ENCODE data around the gene SLC15A3.
A peak's percentile ranks its signal among the peaks of the same experiment; 100 is the strongest.

Gene SLC15A3

GRCh38 chr11:60930394-60930793 lies 21.6 kb downstream of the SLC15A3 start:
- DNase-seq (ENCODE audit: low spot score): no peak
- no peak for FAIRE-seq

GRCh38 chr11:60929764-60930163 lies 22.2 kb downstream of the SLC15A3 start:
- no peak for FAIRE-seq
- DNase-seq (ENCODE audit: low spot score): no peak

- no peak for FAIRE-seq
- no peak for DNase-seq (ENCODE audit: low spot score)
Measured at GRCh38 chr11:60928563-60929001, 23.4 kb downstream of the SLC15A3 start.

- FAIRE-seq (no peak), DNase-seq (ENCODE audit: low spot score) (no peak)
Measured at GRCh38 chr11:60927600-60927999, 24.4 kb downstream of the SLC15A3 start.

- FAIRE-seq (no peak), DNase-seq (ENCODE audit: low spot score) (no peak)
Measured at GRCh38 chr11:60927061-60927592, 24.8 kb downstream of the SLC15A3 start.

GRCh38 chr11:60926500-60926899 lies 25.5 kb downstream of the SLC15A3 start:
- FAIRE-seq: no peak
- no peak for DNase-seq (ENCODE audit: low spot score)

- FAIRE-seq: peak; percentile 63
- DNase-seq (ENCODE audit: low spot score): peak; percentile 79
Measured at GRCh38 chr11:60925868-60926267, 26.1 kb downstream of the SLC15A3 start.

GRCh38 chr11:60924906-60925853 lies 26.8 kb downstream of the SLC15A3 start:
- FAIRE-seq (no peak), DNase-seq (ENCODE audit: low spot score) (no peak)

GRCh38 chr11:60924110-60924905 lies 27.7 kb downstream of the SLC15A3 start, which contains the start of gene TMEM132A:
TMEM132A (plus strand) TSS chr11:60924460; CDS start chr11:60924634, 174 bp downstream.
- FAIRE-seq: no peak
- DNase-seq (ENCODE audit: low spot score): peak; percentile 51

- FAIRE-seq: no peak
- no peak for DNase-seq (ENCODE audit: low spot score)
Measured at GRCh38 chr11:60923800-60924109, 28.2 kb downstream of the SLC15A3 start.

- no peak for FAIRE-seq
- no peak for DNase-seq (ENCODE audit: low spot score)
Measured at GRCh38 chr11:60923326-60923725, 28.6 kb downstream of the SLC15A3 start.

- DNase-seq (ENCODE audit: low spot score) (no peak), FAIRE-seq (no peak)
Measured at GRCh38 chr11:60922906-60923305, 29.1 kb downstream of the SLC15A3 start.

- FAIRE-seq: no peak
- no peak for DNase-seq (ENCODE audit: low spot score)
Measured at GRCh38 chr11:60921777-60922335, 30.1 kb downstream of the SLC15A3 start.

- FAIRE-seq (no peak), DNase-seq (ENCODE audit: low spot score) (no peak)
Measured at GRCh38 chr11:60921259-60921658, 30.7 kb downstream of the SLC15A3 start.

- no peak for FAIRE-seq
Measured at GRCh38 chr11:60919956-60920355, 32.0 kb downstream of the SLC15A3 start.

GRCh38 chr11:60919320-60919719 lies 32.7 kb downstream of the SLC15A3 start:
- DNase-seq (ENCODE audit: low spot score) (no peak), FAIRE-seq (no peak)

More at GRCh38 chr11:60919956-60920355, 32.0 kb downstream of the SLC15A3 start:
- no peak for DNase-seq (ENCODE audit: low spot score)

GRCh38 chr11:60918939-60919265 lies 33.1 kb downstream of the SLC15A3 start:
- FAIRE-seq (peak; percentile 47), DNase-seq (ENCODE audit: low spot score) (peak; percentile 79)

- no peak for FAIRE-seq
- no peak for DNase-seq (ENCODE audit: low spot score)
Measured at GRCh38 chr11:60918251-60918938, 33.6 kb downstream of the SLC15A3 start.

GRCh38 chr11:60917267-60917666 lies 34.7 kb downstream of the SLC15A3 start:
- FAIRE-seq (no peak), DNase-seq (ENCODE audit: low spot score) (no peak)

GRCh38 chr11:60916669-60917206 lies 35.2 kb downstream of the SLC15A3 start:
- DNase-seq (ENCODE audit: low spot score): no peak
- no peak for FAIRE-seq

Data from RCC 7860 (cell line).